Mesenteric fat pad (tissue), 1 donor: ENCODE data around the gene IL1RN. TPM values are rescaled to one million over a fixed set of nuclear protein-coding genes. Genes with fewer than 3 reads are reported as not detected.

Experiments
- DNase-seq: peaks from one replicate; pipeline ENCODE4 v3.0.0-alpha.2; 2020; ENCODE audit warnings: low spot score
- total RNA-seq: library from RNA; stranded (reverse); fragmentation: NEBNext Ultra II Directional; extraction: Animal tissue kit (Norgen Biotek cat#: 25700); gene quantifications from one replicate; pipeline ENCODE4 v1.2.1, GENCODE V29; 2021
- donor health status: DM: yes; HTN: yes; CAD: no.

IL1RN gene
- total RNA-seq, 1 donor from 2014 or later = 8.9 TPM

DNA sequence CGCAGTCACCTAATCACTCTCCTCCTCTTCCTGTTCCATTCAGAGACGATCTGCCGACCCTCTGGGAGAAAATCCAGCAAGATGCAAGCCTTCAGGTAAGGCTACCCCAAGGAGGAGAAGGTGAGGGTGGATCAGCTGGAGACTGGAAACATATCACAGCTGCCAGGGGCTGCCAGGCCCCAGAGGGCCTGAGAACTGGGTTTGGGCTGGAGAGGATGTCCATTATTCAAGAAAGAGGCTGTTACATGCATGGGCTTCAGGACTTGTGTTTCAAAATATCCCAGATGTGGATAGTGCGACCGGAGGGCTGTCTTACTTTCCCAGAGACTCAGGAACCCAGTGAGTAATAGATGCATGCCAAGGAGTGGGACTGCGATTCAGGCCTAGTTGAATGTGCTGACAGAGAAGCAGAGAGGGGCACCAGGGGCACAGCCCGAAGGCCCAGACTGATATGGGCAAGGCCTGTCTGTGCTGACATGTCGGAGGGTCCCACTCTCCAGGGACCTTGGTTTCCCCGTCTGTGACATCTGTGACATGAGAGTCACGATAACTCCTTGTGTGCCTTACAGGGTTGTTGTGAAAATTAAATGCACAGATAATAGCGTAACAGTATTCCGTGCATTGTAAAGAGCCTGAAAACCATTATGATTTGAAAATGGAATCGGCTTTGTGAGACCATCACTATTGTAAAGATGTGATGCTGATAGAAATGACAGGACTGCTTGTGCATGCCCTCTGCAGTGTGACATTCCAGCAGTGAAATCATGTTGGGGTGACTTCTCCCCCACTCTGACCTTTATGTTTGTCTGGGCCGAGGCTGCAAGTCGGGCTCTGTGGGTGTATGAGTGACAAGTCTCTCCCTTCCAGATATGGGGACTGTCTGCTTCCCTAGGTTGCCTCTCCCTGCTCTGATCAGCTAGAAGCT lies 510 bp downstream of the IL1RN start:
- no peak for DNase-seq

DNA sequence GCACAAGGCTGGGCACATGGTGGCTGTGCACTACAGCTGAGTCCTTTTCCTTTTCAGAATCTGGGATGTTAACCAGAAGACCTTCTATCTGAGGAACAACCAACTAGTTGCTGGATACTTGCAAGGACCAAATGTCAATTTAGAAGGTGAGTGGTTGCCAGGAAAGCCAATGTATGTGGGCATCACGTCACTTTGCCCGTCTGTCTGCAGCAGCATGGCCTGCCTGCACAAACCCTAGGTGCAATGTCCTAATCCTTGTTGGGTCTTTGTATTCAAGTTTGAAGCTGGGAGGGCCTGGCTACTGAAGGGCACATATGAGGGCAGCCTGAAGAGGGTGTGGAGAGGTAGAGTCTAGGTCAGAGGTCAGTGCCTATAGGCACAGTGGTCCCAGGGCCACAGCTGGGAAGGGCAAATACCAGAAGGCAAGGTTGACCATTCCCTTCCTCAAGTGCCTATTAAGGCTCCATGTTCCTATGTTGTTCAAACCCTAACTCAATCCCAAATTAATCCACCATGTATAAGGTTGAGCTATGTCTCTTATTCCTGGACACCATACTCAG lies 2.2 kb downstream of the IL1RN start:
- no peak for DNase-seq

DNA sequence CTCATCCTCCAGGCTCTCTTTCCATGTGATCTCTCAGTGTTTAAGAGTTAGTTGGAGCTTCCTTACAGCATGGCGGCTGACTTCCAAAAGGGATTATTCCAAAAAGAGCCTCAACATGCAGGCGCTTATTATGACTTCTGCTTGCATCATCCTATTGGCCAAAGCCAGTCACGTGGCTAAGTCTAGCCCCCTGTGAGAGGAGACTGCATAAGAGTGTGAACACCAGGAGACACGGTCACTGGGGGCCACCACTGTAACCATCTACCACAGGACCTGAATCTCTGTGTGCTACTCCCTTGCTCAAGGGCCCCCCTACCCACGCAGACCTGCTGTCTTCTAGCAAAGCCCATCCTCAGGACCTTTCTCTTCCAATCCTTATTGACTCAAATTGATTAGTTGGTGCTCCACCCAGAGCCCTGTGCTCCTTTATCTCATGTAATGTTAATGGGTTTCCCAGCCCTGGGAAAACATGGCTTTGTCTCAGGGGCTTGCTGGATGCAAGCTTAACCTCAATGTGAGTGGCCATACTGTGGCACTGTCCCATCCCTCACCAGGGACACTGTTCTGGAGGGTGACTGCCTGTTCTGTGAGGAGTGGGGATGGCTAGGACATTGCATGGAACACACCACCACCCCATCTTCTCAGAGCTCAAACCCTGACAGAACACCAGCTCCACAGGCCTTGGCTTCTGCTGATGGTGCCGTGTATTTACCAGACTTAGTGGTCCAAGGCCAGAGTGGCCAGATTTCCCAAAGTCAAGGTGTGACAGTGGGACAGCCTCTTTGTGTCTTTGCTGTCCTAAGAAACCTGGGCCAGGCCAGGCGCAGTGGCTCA lies 4.2 kb downstream of the IL1RN start:
- DNase-seq = no peak

DNA sequence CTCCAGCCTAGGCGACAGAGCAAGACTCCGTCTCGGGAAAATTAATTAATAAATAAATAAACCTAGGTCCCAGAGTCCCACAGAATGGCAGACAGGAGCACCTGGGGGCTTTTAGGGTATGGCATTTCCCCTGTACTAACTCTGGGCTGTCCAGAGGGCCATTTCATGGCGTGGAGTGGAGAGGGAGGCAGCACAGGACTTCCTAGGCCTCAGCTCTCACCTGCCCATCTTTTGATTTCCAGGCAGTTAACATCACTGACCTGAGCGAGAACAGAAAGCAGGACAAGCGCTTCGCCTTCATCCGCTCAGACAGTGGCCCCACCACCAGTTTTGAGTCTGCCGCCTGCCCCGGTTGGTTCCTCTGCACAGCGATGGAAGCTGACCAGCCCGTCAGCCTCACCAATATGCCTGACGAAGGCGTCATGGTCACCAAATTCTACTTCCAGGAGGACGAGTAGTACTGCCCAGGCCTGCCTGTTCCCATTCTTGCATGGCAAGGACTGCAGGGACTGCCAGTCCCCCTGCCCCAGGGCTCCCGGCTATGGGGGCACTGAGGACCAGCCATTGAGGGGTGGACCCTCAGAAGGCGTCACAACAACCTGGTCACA lies 5.1 kb downstream of the IL1RN start:
- DNase-seq = no peak

DNA sequence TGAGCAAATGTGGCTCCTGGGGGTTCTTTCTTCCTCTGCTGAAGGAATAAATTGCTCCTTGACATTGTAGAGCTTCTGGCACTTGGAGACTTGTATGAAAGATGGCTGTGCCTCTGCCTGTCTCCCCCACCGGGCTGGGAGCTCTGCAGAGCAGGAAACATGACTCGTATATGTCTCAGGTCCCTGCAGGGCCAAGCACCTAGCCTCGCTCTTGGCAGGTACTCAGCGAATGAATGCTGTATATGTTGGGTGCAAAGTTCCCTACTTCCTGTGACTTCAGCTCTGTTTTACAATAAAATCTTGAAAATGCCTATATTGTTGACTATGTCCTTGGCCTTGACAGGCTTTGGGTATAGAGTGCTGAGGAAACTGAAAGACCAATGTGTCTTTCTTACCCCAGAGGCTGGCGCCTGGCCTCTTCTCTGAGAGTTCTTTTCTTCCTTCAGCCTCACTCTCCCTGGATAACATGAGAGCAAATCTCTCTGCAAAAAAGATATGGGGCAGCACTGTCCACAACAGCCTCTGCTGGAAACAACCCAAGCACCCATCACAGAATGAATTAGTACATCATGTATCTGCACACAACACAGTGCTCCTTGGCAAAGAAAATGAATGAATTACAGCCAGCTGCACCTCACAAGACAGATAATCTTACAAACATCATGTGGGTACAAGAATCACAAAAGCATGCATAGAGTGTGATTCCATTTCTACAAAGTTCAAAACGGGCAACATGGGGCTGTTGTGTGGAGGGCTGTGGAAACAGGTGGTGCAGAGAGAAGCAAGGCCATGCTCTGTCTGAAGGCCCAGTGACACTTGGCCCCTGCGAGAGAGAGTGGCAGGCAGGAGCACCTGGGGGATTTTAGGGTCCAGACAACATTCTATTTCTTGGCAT lies 6.6 kb downstream of the IL1RN start:
- DNase-seq = no peak

DNA sequence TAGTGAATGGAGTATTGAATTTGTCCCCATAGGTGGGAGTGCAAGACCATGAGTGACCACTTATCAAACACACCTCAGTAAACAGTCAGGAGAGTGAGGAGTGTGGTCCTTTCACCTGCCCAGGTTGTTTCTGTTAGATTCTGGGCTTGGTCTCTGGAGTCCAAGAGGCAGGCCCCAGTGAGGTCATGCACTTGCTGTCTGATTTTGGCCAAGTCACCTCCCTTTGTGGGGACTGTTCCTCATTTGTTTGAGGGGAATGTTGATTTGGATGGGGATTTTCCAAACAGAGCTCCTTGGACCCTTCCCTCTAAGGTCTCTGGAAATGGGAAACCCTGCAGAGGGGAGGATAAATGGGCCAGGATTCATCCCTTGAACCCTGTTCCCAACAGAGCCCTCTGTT lies 7.3 kb downstream of the IL1RN start:
- DNase-seq = no peak

DNA sequence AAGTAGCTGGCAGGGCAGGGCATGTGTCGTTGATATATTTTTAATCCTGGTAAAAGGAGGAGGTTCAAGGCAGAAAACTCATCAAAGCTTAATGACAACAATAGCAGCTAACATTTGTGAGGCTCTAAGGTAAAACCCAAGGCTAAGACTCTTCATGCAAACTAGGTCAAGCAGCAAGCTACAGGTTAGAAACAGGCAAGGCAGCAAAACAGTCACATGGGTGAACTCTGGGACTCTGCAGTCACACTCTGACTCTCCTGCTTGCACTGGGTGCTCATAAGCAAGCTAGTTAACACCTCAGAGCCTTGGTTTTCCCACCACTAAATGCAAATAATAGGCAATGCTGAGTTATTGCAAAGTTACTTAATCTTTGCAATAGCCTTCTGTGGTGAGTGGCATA lies 7.9 kb downstream of the IL1RN start:
- DNase-seq = no peak

DNA sequence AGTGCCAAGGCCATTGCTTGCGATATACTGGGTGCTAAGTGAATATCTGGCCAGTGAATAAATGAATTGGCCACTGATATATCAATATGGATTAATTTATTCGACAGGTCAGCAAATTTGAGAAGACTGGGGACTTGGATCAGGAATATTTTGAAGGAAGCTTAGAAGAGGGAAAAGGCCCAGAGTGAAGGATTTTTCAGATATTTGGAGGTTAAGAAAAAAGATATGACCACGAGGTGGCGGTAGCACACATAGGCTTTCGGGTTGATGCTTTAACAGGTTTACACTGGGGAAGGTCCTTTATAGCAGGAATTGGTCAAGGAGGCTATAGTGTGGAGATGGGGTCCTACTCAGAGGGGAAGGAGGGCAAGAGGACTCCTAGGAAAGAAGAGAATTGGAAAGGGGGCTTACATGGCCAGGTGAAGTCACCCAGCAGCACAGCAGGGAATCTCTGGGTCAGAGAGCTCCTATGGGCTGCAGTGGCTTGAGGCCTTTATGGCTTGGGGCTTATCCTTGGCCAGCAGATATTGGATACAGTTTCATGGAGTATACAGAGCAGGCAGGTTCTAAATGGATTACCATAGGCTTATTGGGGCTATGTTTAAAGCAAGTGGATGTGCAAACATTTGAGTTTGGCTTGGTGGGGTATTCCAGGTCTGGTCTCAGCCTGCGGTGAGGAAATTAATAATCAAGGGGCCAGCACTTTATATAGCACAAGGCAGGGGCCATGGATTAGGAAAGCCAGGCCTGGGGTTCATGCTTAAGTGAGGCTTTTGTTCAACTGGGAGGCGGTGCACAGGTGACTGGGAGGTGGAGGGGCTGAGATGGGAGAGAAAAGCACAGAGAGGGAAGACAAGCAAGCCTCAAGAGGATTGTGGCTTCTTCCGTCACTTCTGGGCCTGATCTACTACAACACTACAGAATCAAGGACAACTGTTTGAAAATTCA lies 9.7 kb downstream of the IL1RN start:
- DNase-seq = peak; percentile 33

DNA sequence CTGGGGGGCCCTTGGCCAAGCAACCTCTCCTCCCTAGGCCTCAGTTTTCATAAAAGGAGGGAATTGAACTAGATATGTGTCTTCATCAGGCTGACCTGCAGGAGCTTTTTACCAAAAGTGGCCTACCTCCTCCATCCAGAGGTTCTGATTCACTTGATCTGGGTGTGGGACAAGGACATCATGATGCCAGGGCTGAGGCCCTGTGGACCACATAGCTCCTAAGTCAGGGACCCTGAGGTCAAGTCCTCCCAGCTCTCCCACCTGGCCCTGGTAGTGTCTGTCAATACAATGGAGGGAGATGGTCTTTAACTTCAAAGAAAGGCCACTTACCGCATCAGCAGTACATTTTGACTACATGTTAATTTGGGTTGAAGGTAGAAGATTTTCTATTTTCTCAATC lies 10.4 kb downstream of the IL1RN start:
- DNase-seq = no peak

DNA sequence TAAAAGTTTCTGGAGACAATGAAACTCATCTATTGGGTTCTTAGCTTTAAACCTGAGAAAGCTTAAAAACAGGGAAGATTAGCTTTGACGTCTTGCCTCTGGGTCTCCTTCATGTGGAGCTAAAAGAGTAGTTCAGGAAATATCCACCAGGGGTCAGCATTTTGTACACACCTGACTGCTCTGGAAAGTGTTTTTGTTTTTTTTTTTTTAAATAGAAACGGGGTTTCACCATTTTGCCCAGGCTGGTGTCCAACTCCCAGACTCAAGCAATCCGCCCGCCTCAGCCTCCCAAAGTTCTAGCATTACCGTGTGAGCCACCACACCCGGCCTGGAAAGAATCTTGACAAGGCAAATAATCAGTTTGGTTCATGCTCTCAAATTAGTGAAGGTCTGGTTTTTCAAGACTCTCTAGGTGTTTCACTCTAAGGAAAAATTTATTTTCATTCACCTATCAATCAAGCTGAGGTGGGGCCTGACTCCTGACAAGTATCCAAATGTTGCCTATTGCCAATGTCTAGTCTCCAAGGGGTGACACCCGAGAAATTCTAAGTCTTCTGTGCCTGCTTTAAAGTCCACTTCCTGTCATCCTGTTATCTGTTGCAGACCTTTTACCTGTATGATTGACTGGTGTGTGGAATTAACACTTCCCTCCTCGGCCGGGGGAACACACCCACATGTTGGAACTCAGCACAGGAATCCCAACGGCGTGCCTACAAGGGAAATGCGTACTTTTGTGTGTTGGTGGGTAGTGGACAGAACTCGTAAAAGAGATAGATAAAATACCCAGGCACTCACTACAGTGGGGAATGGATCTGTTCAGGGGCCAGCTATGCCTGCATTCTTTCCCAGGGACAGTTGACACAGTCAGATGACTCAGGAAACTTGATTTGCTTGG lies 11.3 kb downstream of the IL1RN start:
- no peak for DNase-seq

DNA sequence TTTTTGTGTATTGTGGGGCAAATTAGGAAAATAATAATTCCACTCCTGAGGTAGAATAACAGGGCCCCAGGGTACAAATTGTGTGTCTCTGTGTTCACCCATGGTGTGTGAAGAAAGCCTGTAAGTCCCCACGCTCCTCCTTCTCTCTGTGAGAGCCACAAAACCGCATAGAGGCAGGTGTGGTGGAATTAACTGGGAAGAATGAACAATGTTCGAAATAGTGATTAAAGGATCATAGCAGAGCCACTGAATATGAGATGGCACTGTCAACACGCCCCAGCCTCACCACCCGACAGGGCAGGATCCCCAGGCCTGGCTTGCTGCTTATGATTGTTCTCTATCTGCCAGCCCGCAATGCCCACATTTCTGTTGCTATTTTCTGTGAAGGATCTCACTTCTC lies 14.1 kb downstream of the IL1RN start:
- DNase-seq = no peak

DNA sequence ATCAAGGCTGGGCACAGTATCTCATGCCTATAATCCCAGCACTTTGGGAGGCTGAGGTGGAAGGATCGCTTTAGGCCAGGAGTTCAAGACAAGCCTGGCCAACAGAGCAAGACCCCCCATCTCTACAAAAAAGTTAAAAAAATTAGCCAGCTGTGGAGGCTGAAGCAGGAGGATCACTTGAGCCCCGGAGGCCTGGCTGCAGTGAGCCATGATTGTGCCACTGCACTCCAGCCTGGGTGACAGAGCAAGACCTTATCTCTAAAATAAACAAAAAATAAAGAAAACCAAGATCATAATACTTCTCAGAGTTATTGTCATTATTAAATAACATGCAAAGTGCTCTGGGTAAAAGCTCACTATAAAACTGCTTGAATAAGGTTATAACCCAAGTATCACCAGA lies 14.9 kb downstream of the IL1RN start:
- no peak for DNase-seq

DNA sequence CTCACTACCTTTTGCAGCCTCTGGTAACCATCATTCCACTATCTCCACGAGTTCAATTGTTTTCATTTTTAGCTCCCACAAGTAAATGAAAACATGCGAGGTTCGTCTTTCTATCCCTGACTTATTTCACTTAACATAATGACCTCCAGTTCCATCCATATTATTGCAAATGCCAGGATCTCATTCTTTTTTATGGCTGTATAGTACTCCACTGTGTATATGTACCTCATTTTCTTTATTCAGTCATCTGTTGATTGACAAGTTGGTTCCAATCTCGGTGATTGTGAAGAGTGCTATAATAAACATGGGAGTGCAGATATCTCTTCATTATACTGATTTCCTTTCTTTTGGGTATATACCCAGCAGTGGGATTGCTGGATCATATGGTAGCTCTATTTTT lies 16.9 kb downstream of the IL1RN start:
- no peak for DNase-seq

DNA sequence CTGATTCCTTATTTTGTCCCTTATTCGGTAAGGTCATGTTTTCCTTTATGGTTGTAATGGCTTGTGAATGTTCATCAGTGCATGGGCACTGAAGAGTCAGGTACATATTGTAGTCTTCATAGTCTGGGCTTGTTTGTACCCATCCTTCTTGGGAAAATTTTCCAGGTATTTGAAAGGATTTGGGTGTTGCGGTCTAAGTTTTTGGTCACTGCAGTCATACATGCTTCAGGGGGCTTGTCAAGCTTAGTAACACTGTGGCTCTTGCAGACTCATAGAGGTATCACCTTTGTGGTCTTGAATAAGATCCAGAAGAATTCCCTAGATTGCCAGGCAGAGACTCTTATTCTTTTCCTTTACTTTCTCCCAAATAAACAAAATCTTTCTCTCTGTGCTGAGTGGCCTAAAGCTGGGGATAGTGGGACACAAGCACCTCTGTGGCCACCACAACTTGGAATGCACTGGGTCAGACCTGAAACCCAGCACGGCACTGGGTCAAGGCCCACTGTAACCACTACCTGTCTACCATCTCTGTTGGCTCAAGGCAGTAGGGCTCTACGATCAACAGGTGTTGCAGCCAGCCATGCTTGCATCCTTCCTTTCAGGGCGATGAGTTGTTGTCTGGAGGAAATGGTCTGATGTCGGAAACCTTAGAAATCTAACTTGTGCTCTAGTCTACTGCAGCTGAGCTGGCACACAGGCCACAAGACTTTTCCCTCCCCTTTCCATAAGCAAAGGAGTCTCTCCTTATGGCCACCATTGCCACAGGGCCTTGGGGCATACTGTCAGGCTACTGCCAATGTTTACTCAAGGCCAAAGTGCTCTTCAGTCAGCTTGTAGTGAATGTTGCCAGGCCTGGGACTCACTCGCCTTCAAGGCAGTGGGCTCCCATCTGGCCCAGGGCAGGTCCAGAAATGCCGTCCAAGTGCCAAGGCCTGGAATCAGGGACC lies 21.5 kb downstream of the IL1RN start:
- peak; percentile 59 for DNase-seq

DNA sequence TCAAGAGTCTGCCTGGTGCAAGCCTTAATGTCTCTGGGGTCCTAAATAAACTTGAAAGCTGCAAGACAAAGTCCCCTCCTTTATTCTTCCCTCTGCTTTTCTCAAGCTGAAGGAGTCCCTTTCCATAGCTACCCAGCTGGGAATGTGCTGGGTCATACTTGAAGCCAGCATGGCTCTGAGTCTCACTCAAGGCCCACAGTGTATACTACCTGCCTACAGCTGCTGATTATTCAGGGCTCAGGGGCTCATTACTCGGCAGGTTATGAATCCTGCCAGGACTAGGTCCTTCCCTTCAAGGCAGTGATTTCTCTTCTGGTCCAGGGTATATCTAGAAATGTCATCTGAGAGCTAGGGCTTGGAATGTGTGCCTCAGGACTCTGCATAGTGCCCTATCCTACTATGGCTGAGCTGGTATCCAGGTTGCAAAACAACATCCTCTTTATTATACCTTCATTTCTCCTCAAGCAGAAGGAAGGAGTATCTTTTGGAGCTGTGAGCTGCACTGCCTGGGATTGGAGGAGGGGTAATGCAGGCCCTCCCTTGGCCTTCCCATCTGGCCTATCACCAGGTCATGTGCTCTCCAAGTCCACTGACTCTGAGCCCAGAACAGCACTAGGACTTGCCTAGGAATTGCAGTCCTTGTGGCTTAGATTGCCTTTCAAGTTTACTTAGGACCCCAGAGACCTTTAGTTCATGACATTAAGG lies 22.3 kb downstream of the IL1RN start:
- DNase-seq = no peak

DNA sequence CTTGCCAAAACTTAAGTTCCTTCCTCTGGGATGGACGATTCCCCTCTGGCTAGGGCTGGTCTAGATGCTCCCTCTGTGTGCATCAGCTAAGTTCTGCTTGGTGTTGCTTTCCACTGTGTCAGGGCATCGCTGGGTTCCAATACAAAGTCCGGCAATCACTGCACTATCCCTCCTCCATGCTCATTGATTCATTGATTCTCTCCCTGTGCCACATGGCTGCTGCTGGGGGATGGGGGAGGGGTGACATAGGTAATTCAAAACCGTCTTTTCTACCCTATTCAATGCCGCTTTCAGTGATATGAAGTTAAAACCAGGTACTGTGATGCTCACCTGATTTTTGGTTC lies 22.8 kb downstream of the IL1RN start:
- peak; percentile 49 for DNase-seq

DNA sequence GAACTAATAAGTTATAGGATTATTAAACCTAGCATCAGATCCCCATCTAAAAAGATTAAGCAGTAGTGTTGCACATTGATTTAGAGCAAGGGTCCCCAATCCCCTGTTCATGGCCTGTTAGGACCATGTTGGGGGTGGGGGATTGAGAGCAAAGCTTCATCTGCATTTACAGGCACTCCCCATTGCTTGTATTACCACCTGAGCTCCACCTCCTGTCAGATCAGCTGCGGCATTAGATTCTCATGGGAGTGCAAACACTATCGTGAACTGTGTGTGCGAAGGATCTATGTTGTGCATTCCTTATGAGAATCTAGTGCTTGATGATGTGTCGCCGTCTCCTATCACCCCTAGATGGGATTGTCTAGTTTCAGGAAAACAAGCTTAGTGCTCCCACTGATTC lies 27.9 kb downstream of the IL1RN start:
- no peak for DNase-seq
